Measurements from ENCODE around the gene SAMD15. TPM values are rescaled to one million over a fixed set of nuclear protein-coding genes. Genes with fewer than 3 reads are reported as not detected.

The SAMD15 gene
- total and polyA plus RNA-seq, 2 experiments from 2014 or later, result 0.61 to 0.76 TPM

DNA sequence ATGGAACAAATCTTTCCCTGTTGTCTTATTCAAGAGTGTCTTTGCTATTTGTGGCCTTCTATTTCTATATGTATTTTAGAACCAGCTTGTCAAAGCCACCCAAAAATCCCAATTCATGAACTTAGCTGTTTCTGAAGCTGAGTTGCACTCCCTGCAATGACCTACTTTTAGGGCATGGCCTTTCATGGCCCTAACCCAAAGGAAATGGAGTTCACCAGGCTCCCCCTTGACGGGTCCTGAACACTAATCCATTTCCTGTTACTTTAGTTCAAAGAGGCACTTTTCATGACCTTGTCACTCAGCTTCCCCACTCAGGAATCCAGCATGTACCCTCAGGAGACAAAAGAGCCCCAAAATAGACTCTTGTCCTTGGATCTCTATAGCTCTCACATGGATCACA lies 7.9 kb upstream of the SAMD15 start:
- H3K4me3 Mint-ChIP-seq, result no peak overlapping the region
- H3K27ac Mint-ChIP-seq, result no peak overlapping the region; the same call in 1 of the 2 replicates
- TF ChIP-seq EZH2 (IDR thresholded peaks at IDR 0.05; ENCODE audit: low read depth, unreplicated experiment), result no peak
- TF ChIP-seq NANOG (IDR thresholded peaks at IDR 0.05; ENCODE audit: borderline replicate concordance), result no peak
- TF ChIP-seq, protein P1, sequence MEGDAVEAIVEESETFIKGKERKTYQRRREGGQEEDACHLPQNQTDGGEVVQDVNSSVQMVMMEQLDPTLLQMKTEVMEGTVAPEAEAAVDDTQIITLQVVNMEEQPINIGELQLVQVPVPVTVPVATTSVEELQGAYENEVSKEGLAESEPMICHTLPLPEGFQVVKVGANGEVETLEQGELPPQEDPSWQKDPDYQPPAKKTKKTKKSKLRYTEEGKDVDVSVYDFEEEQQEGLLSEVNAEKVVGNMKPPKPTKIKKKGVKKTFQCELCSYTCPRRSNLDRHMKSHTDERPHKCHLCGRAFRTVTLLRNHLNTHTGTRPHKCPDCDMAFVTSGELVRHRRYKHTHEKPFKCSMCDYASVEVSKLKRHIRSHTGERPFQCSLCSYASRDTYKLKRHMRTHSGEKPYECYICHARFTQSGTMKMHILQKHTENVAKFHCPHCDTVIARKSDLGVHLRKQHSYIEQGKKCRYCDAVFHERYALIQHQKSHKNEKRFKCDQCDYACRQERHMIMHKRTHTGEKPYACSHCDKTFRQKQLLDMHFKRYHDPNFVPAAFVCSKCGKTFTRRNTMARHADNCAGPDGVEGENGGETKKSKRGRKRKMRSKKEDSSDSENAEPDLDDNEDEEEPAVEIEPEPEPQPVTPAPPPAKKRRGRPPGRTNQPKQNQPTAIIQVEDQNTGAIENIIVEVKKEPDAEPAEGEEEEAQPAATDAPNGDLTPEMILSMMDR (conservative IDR thresholded peaks at IDR 0.05; ENCODE audit: low read depth in 2 of 2), result no peak
- no peak for TF ChIP-seq JUNB (IDR thresholded peaks at IDR 0.05; ENCODE audit: unreplicated experiment)
- TF ChIP-seq, protein P2, sequence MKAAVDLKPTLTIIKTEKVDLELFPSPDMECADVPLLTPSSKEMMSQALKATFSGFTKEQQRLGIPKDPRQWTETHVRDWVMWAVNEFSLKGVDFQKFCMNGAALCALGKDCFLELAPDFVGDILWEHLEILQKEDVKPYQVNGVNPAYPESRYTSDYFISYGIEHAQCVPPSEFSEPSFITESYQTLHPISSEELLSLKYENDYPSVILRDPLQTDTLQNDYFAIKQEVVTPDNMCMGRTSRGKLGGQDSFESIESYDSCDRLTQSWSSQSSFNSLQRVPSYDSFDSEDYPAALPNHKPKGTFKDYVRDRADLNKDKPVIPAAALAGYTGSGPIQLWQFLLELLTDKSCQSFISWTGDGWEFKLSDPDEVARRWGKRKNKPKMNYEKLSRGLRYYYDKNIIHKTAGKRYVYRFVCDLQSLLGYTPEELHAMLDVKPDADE (IDR thresholded peaks at IDR 0.05), result no peak
- no peak for TF ChIP-seq ZNF114 (CRISPR knock-in tag; IDR thresholded peaks at IDR 0.05)
- TF ChIP-seq CREB1 (CRISPR knock-in tag; IDR thresholded peaks at IDR 0.05; ENCODE audit: low read depth), result no peak
- TF ChIP-seq EZH2phosphoT487 (IDR thresholded peaks at IDR 0.05; ENCODE audit: unreplicated experiment), result no peak
- no peak for TF ChIP-seq ZNF331 (CRISPR knock-in tag; IDR thresholded peaks at IDR 0.05; ENCODE audit: low read depth)
- TF ChIP-seq, protein P3, sequence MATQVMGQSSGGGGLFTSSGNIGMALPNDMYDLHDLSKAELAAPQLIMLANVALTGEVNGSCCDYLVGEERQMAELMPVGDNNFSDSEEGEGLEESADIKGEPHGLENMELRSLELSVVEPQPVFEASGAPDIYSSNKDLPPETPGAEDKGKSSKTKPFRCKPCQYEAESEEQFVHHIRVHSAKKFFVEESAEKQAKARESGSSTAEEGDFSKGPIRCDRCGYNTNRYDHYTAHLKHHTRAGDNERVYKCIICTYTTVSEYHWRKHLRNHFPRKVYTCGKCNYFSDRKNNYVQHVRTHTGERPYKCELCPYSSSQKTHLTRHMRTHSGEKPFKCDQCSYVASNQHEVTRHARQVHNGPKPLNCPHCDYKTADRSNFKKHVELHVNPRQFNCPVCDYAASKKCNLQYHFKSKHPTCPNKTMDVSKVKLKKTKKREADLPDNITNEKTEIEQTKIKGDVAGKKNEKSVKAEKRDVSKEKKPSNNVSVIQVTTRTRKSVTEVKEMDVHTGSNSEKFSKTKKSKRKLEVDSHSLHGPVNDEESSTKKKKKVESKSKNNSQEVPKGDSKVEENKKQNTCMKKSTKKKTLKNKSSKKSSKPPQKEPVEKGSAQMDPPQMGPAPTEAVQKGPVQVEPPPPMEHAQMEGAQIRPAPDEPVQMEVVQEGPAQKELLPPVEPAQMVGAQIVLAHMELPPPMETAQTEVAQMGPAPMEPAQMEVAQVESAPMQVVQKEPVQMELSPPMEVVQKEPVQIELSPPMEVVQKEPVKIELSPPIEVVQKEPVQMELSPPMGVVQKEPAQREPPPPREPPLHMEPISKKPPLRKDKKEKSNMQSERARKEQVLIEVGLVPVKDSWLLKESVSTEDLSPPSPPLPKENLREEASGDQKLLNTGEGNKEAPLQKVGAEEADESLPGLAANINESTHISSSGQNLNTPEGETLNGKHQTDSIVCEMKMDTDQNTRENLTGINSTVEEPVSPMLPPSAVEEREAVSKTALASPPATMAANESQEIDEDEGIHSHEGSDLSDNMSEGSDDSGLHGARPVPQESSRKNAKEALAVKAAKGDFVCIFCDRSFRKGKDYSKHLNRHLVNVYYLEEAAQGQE (IDR thresholded peaks at IDR 0.05; ENCODE audit: unreplicated experiment), result no peak
- TF ChIP-seq STAT1 (IDR thresholded peaks at IDR 0.05; ENCODE audit: unreplicated experiment), result no peak
- no peaks in the 10 kb centered on the region; the same call in 2 of the 3 replicates for H3K9me3 Mint-ChIP-seq
- H3K4me1 Mint-ChIP-seq, result peaks cover 8% of the 10 kb centered on the region; the same call in 2 of the 3 replicates
- Histone ChIP-seq H3K9me2 (ENCODE audit: insufficient read depth) (no peaks in the 10 kb centered on the region), H2AFZ (no peak overlapping the region), H3K27me3 (ENCODE audit: insufficient read depth) (no peaks in the 10 kb centered on the region), H3F3A (replicated peaks; ENCODE audit: low read depth) (no peaks in the 10 kb centered on the region), H3K4me3 (no peak overlapping the region), H4K20me1 (replicated peaks; ENCODE audit: insufficient read depth) (no peaks in the 10 kb centered on the region), H3K27ac (ENCODE audit: low read depth) (no peak overlapping the region), H3K36me3 (ENCODE audit: insufficient read depth) (no peaks in the 10 kb centered on the region), H3K4me1 (ENCODE audit: insufficient read depth) (no peaks in the 10 kb centered on the region), H3K79me2 (replicated peaks; ENCODE audit: insufficient read depth) (0 out of 2 replicates have a peak, but pooled peaks cover 3% of the 10 kb centered on the region), H3K4me2 (no peak overlapping the region)
- no peaks in the 10 kb centered on the region for H3K36me3 Mint-ChIP-seq (ENCODE audit: low read depth)
- ATAC-seq, result no peak
- no peaks in the 10 kb centered on the region for H3K27me3 Mint-ChIP-seq (ENCODE audit: insufficient read depth, low read depth, poor library complexity)
- DNase-seq (ENCODE audit: low spot score), result no peak
